NK-92 treated with Interleukin-12 subunit alpha and Interleukin-12 subunit beta, amount 100 ng/mL, for 24 hours (cell line): Measurements from ENCODE around the gene LRP1B.
"Not testable (repeated sequence)": the region's sequence is repeated elsewhere in the genome, so short reads cannot be mapped to it uniquely, and the experiment has no call there.

Experiments
- DNase-seq: peaks from one replicate; lab custom pipeline; 2025; lab: John Stamatoyannopoulos, UW

Gene LRP1B

DNA sequence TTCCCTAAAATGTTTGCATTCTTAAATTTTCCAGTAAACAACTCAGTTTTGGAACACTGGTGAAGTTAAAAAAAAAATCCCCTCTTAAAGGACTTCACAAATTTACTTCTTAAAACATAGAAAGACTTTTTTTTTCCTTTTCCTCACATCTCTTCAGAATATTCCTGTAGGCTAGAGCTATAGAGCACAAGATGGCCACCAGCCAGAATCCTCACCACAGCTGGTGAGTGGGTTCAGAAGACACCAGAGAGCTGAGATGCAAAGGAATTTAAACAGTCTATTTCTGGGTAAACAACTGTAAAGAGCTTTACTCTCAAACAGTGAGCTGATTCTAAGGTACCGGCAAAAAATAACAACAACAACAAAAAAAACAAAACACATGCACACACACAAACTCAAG is 252.8 kb downstream of the LRP1B start:
- no peak for DNase-seq

DNA sequence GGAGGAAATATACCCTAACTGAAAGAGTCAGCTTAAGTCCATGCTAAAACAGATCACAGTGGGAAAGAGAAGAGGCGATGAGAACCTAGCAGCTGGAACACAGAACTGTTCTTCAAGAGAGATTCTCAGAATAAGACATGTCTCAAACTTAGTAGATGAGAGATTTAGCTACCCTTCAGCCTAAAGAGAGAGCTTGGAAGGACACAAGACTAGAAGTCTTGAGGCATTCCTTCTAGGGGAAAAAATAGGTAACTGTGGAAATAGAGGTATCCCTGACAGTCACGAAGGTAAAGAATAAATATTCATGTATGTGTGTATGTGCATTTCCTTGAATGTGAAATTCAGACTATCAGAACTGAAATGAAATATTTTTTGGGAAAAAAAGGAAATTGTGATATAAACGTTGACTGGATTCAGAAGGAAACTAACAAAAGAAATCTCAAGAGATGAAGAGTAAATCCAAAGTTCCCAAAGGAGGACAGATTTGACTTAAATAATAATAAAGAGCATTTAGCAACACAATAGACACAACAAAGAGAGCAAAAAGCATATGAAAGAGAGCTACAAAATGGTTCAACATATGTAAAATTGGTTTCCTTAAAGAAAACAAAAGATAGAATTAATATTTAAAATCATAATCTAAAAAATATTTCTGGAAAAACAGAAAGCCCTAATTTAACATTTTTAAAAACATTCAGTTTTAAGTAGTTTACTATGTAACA is 258.7 kb downstream of the LRP1B start:
- no peak for DNase-seq

DNA sequence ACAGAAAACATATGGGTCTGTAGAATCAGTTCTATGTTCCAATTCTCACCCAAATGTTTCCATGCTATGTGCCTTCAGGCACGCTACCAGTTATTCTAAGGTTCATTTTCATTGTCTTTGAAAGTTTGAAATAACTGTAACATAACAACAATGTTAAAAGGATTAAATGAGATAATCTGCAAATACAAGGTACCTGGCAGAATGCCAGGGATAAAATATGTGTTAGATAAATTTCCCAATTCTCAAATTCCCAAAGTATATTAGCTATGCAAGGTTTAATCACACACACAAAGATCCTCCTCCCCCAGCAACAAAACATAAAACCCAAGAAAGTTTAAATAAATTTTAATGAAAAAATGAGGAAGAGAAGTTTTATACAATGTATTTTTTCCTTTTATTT is 261.2 kb downstream of the LRP1B start:
- DNase-seq, result no peak

DNA sequence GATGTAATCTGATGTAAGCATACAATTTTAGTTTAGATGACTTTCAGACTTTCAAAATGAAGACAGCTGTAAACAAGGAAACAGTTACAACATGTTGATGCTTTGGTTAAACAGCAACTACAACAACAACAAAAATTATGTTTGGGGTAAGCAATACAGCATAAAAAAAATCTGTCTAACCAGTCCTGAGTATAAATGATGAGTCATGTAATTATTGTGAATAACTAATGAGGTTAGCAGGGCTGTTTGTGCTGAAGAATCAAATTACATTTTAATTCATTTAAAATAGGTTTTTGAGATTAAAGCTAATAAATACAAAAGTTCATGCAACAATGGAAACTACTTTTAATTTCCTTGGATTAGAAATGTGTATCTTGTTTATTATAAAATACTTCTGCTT is 266.9 kb downstream of the LRP1B start:
- DNase-seq, result no peak

DNA sequence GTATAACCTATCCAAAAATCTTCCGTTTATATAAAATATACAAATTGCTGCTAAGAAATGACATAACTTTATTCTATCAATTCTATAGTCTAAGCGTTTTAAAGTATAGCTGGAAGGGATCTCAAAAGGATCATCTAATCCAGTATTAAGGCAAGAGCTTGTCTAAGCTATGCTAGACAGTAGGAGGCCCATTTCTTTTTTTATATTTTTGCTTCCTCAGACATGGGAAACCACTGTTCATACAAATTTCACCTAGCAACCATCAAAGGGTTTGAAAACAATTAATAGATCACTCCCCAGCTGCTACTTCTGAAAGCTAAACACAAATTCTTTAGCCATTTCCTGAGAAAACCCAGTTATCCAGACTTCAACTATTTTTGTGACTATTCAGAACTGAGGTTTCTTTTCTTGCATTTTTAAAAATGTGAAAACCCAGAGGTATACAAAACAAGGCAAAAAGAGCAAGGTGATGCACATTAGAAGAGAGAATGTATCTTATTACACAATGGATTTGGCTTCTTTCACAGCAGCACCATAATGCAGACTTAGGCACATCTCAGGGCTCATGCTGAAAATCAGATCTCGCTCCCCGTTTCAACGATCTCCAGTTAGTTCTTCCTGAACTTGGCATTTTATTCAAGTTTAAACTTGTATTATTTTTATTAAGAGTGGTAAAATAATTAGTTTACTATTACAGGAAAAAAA is 274.4 kb downstream of the LRP1B start:
- no peak for DNase-seq

DNA sequence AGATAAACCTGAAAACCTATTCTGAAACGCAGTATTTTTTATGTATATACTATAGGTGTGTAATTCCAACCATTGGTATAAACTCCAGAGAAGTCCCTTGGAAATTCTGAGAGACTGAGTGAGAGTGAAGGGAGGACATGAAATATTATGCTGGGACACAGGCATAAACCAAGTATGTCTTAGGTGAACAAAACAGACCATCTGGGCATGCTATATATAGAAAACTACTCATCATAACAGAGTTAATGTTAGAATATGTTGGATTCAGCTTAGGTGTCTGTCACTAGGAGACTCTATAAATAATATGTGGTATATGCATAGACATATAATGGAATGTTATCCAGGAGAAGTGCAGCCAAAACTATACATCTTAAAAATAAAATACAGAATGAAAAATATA is 282.6 kb downstream of the LRP1B start:
- DNase-seq, result no peak

DNA sequence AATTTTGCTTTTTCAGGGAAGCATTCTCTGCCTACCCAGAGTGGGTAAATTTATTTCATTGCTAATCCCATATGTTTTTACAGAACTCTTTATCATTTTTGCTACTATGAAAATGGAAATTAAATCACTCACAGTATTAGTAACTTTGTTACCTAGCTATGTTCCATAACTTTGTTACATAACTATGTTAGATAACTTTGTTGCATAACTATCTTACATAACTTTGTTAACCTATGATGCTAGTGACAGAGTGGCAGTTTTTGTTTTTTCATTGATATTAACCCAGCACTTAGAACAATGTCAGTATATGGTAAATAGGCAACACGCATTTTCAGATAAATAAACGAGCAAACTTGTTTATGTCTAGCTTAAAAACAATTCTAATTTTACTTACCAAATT is 286.6 kb downstream of the LRP1B start:
- no peak for DNase-seq

DNA sequence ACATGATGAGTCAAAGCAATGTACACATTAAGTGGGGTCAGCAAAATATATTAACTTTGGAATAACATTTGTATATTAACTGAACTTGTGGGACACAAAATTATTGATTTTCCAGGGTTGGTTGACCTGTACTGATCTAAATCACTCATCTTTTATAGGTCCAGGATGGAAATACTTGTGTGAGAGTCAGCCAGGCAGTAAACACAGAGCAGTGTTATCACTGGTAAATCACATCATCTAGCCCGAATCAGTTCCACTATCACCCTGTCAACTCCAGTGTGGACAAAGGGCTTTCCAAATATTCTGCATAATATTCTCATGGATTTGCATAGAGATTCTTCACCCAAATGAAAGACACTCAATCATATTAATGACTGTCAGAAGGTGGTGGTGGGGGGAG is 295.7 kb downstream of the LRP1B start:
- DNase-seq, result no peak

DNA sequence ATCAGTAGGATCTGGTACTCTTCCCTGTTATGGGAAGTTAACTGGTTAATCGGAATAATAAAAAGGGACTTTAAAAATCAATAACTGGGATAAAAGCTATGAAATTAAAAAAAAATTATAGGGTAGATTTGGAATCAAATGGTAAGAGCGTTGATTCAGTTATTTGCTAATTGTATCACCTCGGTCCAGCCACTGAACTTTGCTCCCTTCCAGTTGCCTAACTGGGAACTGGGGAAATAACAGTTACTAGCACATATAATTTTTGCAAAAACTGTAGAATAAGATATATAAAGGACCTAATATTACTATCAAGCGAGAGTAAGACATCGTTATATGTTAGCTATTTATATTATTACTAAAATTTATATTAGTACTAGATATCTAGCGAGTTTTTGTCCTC is 302.1 kb downstream of the LRP1B start:
- DNase-seq, result no peak

DNA sequence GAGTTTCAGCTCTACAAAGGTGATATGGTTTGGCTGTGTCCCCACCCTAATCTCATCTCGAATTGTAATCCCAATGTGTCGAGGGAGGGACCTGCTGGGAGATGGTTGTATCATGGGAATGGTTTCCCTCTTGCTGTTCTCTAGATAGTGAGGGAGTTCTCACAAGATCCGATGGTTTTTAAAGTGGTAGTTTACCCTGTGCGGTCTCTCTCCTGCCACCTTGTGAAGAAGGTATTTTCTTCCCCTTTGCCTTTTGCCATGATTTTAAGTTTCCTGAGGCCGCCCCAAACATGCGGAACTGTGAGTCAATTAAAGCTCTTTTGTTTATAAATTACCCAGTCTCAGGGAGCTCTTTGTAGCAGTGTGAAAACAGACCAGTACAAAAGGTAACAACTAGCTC is 306.0 kb downstream of the LRP1B start:
- no peak for DNase-seq

DNA sequence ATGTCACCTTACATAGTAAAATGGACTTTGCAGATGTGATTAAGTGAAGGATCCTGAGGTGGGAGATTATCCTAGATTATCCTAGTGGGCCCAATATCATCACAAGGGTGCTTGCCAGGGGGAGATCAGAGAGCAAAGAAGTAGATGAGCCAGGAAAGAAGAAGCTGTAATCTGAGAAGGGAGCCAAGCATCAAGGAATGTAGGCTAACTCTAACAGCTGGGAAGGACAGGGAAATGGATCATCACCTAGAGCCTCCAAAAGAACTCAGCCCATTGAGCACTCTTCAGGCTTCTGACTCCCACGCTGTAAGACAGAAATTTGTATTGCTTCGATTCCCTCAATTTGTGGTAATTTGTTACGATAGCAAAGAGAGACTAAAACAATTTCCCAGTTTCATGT is 309.9 kb downstream of the LRP1B start:
- no peak for DNase-seq

DNA sequence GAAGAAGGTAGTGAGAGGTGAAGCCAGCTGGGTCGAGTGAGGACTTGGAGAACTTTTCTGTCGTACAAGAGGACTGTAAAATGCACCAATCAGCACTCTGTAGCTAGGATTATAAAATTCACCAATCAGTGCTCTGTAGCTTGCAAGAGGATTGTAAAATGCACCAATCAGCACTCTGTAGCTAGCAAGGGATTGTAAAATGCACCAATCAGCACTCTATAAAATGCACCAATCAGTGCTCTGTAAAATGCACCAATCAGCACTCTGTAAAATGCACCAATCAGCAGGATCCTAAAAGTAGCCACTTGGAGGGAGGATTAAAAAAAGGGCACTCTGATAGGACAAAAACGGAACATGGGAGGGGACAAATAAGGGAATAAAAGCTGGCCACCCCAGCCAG is 315.5 kb downstream of the LRP1B start:
- DNase-seq, result not testable (repeated sequence)

DNA sequence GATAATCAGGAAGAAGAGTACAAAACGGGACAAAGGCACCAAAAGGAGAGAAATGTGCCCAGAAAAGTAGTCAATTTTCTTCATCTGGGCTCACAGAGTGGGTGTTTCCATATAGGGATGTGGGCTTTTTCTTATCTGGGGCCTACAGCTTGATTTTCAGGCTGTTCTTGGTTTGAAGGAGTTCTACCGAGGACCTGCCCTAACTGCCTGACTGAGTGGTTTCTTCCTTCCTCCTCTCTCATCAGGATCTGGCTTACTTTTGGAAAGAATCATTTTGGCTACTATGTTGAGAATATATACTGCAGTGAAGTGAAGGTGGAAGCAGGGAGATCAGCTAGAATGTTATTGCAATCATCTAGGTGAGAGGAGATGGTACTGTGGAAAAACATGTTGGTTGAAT is 316.7 kb downstream of the LRP1B start:
- DNase-seq, result no peak

DNA sequence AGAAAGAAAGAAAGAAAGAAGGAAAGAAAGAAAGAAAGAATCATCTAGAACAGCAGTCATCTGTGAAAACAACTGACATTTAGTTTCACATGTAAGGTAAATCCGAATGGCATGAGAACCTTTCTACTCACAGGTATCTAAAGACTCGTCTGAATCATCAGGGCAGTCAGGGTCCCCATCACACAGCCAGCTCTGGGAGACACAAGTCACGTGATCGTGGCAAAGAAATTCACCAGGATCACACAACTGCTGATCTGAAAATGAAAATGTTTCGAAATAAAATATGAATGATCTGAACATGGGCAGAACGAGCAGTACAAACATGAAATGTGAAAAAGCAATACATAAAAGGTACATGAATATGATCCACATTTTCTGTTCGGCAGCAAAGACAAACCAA is 320.7 kb downstream of the LRP1B start:
- DNase-seq, result no peak

DNA sequence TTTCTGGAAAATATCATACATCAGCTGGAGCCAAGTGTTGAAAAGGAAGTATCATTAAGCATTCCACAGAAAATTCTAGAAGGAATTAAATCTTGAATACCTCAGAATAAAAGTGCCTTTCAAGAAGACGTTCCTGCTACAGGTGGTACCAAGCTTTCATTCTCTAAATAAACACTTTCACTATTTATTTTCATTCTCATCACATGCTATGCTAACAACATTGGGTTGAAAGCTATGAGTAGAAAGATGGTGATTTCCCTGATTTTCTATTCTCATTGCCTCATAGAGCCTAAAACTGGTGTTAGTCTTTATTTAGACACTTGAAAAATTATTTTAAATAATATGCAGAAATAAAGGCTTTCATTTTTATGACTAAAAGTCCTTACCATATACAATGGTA is 324.7 kb downstream of the LRP1B start:
- DNase-seq, result no peak

DNA sequence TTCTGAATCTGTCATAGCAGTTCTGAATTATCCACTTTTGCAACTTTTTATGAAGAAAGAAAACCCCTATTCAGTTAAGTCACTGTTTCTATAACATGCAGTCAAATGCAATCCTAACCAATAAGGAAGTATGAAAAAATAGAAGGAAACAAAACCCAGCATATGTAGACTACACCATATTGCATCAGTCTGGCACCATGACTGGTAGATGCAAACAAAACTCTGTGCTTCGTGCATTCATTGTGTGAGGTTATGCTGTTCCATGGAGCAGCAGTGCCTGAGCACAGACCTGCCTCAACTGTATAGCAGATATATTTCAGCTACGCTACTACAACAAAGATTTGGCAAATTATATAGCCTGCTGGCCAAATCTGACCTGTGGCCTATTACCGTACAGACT is 325.5 kb downstream of the LRP1B start:
- no peak for DNase-seq

DNA sequence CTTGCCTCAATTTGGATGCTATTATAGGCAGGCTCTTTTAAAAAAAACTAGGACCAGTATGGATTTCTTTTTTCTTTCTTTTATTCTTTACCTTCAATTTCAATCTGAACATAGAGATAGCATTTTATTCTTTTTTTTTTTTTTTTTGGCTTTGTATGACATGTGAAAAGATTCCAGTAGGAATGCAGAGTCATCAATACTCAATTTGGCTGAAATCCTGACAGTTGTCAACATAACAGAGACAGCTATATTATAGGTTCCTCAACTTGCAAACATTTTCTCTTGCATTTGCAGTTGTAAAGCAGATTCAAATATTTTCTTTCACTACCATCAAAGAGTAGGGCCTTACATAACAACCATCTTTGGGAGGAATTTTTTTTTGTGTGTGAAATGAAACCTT is 334.4 kb downstream of the LRP1B start:
- no peak for DNase-seq

DNA sequence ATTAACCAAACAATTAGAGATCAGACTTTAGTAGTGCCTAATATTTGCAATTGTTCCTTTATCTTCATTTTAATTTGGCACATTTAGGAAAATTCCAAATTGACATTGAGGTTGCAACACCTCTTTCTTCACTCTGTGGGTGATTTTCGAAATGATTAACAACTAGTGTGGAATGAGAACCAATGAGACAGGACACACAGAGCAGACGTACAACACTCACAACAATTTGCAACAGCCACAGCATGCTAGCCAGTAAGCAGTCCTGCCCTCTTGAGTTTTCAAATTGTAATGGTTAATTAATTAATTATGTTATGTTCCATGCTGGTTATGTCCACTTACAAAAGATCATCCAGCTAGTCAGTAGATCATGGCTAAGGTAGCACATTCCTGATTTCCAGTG is 339.3 kb downstream of the LRP1B start:
- DNase-seq, result no peak

DNA sequence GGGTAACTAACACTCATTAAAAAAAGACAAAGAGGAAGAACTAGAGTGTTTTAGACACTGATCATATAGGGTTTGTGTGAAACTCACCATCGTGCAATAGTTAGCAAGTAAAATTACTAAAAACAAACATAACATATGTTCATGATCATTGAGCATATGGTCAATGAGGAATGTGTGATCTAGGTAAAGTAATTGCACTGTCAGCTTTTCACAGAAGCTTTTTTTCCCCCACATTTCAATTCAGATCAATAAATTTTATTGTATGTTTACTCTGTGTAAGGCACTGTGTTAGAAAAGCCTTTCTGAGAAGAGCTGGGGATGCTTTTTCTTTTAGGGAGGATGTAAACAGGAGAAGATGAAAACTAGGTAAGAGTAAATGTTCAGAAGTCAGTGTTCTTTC is 348.2 kb downstream of the LRP1B start:
- no peak for DNase-seq

DNA sequence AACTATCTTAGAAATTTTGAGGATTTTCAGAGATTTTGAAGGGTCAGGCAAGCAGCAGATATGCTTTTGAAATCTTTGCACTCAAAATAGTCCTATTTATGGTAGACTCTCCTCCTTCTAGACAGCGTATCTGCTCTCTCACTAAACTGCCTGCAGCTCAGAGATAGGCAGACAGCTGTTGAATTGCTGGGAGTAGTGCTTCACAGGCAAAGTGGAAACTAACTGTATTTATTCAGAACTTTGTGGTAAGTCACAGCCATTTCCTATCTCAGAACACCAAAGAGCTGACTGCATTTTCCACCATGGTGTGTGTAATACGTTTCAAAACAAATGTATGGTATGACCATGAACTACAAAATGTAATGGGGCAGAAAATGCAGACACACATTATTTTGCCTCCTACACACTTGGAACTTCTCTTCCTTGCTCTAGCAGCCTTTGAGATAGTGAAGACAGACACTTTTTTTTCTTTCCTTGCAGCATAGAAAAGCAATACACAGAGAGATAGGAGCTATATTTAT is 352.4 kb downstream of the LRP1B start:
- DNase-seq, result no peak

DNA sequence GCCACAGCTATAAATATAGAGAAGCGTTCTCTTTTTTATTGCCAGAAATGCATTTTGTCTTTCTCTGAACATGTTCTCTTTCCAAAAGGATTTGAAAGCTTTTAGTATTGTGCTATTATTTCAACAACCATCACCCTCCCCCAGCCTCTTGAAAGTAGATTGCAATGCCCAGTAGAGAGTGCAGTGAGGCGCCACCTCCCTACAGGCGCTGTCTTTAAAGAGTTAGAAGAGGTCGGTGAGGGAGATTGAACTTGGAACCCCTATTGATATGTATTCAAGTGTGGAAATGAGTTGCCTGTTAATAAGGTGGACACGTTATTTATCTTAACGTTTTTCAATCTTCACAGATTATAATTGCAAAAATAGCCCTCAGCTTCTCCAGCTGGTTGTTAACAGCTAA is 360.3 kb downstream of the LRP1B start:
- DNase-seq, result no peak

DNA sequence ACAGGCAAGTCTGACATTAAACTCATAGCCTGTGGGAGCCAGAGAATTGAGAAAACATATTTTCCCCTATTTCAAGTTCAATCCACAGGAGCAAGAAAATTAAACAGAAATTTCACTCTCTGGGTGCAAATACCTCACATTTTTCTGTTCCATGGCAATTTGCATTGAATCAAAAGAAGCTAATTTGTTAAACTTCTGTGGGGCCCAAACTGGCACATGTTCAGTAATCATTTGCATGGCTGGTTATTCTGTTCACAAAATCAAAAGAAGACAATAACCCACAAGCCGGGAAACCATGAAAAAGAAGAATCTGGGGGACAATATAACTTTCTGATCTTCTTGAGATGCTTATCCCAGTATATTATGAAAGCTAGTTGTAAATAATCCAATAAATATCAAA is 363.1 kb downstream of the LRP1B start:
- no peak for DNase-seq

DNA sequence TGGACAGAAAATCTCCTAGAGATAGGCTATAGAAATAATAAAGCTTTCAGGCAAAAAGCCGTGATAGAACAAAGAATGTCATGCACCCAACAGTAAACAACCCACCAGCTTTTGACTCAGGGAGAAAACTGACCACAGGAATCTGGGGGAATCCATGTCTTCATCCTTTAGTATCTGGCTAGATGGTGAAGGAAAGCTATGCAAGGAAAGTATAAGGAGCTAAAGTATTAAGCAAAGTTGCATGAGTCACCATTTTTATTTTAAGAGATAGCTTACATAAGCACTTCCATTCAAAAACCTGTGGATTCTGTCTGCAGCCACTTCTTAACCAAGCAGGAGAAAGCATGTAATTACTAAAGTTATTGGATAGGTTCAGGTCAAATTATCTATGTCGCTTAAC is 363.8 kb downstream of the LRP1B start:
- no peak for DNase-seq

DNA sequence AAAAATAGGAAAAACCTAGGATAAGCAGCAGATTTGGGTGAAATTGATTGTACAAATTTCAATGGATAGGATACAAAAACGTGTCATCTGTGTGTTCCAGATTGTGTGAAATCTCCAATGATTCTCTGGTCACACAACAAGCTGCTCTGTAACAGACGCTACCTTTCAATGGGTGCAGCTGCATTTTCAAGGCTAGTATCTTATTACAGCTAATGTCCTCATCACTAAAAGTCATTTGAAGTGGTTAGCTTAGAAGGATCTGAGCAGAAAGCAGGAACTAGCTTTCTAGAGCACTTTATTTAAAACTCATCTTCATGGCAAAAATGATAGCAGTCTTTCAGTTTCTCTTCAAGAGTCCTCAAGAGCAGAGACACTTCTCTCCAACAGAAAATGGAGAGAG is 364.6 kb downstream of the LRP1B start:
- DNase-seq, result no peak
